ENCODE results near the gene MSX1. TPM values are rescaled to one million over a fixed set of nuclear protein-coding genes. Genes with fewer than 3 reads are reported as not detected.

Gene MSX1
- total and polyA plus RNA-seq, 2 of the 8 experiments (the other 6 are each of a cell fraction or from before 2014, with no cell fraction given), result 0.47 TPM; not detected in 1

DNA sequence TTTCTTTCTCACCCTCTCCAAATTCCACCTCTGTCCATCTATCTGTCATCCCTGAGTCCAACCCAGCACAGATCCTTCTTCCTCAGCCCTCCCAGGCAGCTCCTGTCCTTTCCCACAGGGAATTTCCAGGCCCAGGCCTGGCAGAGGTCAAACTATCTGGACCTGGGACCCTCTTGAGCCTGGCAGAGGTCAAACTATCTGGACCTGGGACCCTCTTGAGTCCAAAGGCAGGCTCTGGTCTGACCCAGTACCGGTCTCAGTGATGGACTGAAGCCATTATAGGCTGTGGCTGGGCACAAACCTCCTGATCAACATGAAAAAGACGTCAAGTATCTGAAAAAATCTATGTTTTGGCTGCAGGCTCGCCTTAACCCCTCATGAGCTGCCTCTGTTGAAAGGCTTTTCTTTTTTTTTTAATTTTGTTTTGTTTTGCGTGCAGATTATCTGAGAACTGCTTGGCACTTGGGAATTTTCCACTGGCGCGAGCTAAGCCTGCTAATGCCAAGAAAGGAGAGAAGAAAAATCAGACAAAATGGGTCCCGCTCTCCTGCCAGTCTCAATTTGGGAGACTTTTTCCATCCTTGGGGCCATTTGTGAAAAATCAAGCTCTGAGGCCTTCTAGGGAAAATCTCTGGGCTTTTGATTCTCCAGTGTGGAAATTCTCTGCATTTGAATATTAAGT lies 31.2 kb downstream of the MSX1 start:
- Histone ChIP-seq H3K27ac (ENCODE audit: low read depth, low read length) (no peak overlapping the region), H2BK12ac (ENCODE audit: low read depth, low read length) (no peak overlapping the region), H4K91ac (replicated peaks; ENCODE audit: insufficient read length, low read length) (no peak overlapping the region), H3K9me3 (ENCODE audit: insufficient read depth in 2 of 2, low read depth in 1 of 2, low read length in 1 of 2) (no peaks in the 10 kb centered on the region), H4K20me1 (replicated peaks in 1 of 2; ENCODE audit: control insufficient read depth in 1 of 2, insufficient read depth in 2 of 2, low read length in 2 of 2) (no peaks in the 10 kb centered on the region), H4K8ac (ENCODE audit: extremely low read depth, insufficient read depth, low read length) (no peak overlapping the region), H2AK5ac (ENCODE audit: low read depth, low read length) (no peak overlapping the region), H2BK20ac (ENCODE audit: low read length) (no peak overlapping the region), H3K79me2 (ENCODE audit: control insufficient read depth in 1 of 2, insufficient read depth in 2 of 2, low read length in 2 of 2) (no peaks in the 10 kb centered on the region), H2BK15ac (ENCODE audit: low read length) (no peak overlapping the region), H3K4me1 (replicated peaks in 1 of 4; ENCODE audit: control insufficient read depth in 3 of 4, insufficient read depth in 4 of 4, low read length in 3 of 4) (no peaks in the 10 kb centered on the region), H4K5ac (ENCODE audit: insufficient read length, low read depth, low read length) (no peak overlapping the region), H3K9ac (replicated peaks in 1 of 4; ENCODE audit: extremely low read depth in 1 of 4, low read depth in 3 of 4, low read length in 3 of 4) (no peak overlapping the region), H3K18ac (ENCODE audit: extremely low read depth, low read length) (no peak overlapping the region), H3K27me3 (replicated peaks in 1 of 4; ENCODE audit: control insufficient read depth in 3 of 4, extremely low read depth in 1 of 4, insufficient read depth in 3 of 4, low read length in 3 of 4) (peaks cover 0 to 3% (median 3%) of the 10 kb centered on the region in 4 experiments; a peak in 3 of 7 replicates), H2AFZ (ENCODE audit: low read length) (no peak overlapping the region), H3K23ac (ENCODE audit: insufficient read length) (no peak overlapping the region), H2BK120ac (replicated peaks; ENCODE audit: low read depth, low read length) (no peak overlapping the region), H3K56ac (replicated peaks; ENCODE audit: insufficient read length, low read depth, low read length) (no peak overlapping the region), H3K4me3 (ENCODE audit: extremely low read depth in 1 of 4, insufficient read depth in 2 of 4, low read depth in 3 of 4, low read length in 4 of 4) (no peak overlapping the region), H3K79me1 (ENCODE audit: low read depth, low read length) (no peaks in the 10 kb centered on the region), H2BK5ac (ENCODE audit: low read depth, low read length) (no peak overlapping the region), H3K23me2 (ENCODE audit: low read depth, low read length) (no peaks in the 10 kb centered on the region), H3K4me2 (ENCODE audit: insufficient read depth in 1 of 2, low read depth in 2 of 2, low read length in 2 of 2) (no peak overlapping the region), H3K36me3 (ENCODE audit: control insufficient read depth in 2 of 4, insufficient read depth in 4 of 4, low read length in 3 of 4) (no peaks in the 10 kb centered on the region), H3K14ac (ENCODE audit: insufficient read length) (no peak overlapping the region), H3K4ac (replicated peaks; ENCODE audit: insufficient read length, low read depth, low read length) (no peak overlapping the region)
- ChIA-PET CTCF (ENCODE audit: partially characterized antibody) (no interaction called here), POLR2A (ENCODE audit: partially characterized antibody) (interaction anchor here (0.7 kb wide), 1 partner anchor 446 kb away, joined by 3 read pairs; no protein-coding TSS in a partner anchor)
- DNase-seq (ENCODE audit: low read depth in 1 of 2, low spot score in 2 of 2), result no peak
- FAIRE-seq, result no peak
- 86% methylated on average over 7 of the region's 7 CpGs; no CpG with 5 or more reads in 1 of the 2 experiments for WGBS, 2 experiments (ENCODE audit: extremely low coverage in 1 of 2, insufficient coverage in 1 of 2, insufficient read length in 1 of 2, insufficient replicate concordance in 2 of 2, low coverage in 1 of 2, low lambda C conversion rate in 2 of 2, missing lambda C conversion rate in 1 of 2)
- TF ChIP-seq GABPA (IDR thresholded peaks at IDR 0.05; ENCODE audit: borderline replicate concordance, insufficient read depth, low read length) (no peak), CBX8 (IDR thresholded peaks at IDR 0.05; ENCODE audit: borderline replicate concordance, low read depth, low read length) (no peak), SUZ12 (IDR thresholded peaks at IDR 0.05; ENCODE audit: low read length) (no peak), RFX5 (IDR thresholded peaks at IDR 0.05; ENCODE audit: borderline replicate concordance, low read depth, low read length) (no peak), POLR2A (IDR thresholded peaks at IDR 0.05; ENCODE audit: control extremely low read depth in 1 of 2, low read depth in 2 of 2, low read length in 2 of 2) (no peak), EGR1 (IDR thresholded peaks at IDR 0.05; ENCODE audit: borderline replicate concordance, low read depth, low read length) (no peak), TEAD4 (IDR thresholded peaks at IDR 0.05; ENCODE audit: low read depth, low read length) (no peak), TAF1 (IDR thresholded peaks at IDR 0.05; ENCODE audit: low read depth, low read length) (no peak), BCL11A (IDR thresholded peaks at IDR 0.05; ENCODE audit: low read depth in 2 of 2, low read length in 2 of 2) (no peak), ZNF274 (IDR thresholded peaks at IDR 0.05; ENCODE audit: borderline replicate concordance, extremely low read depth, low read length) (no peak), KDM5A (IDR thresholded peaks at IDR 0.05; ENCODE audit: low read length) (no peak), SRF (IDR thresholded peaks at IDR 0.05; ENCODE audit: low read depth, low read length) (no peak), RXRA (IDR thresholded peaks at IDR 0.05; ENCODE audit: insufficient read depth, low read depth, low read length) (no peak), RNF2 (IDR thresholded peaks at IDR 0.05; ENCODE audit: borderline replicate concordance, low read depth, low read length, missing control alignments, poor library complexity, severe bottlenecking) (no peak)
